B cell (primary cell): Measurements from ENCODE around the gene SMIM20. TPM values are rescaled to one million over a fixed set of nuclear protein-coding genes. Genes with fewer than 3 reads are reported as not detected.

Experiments
- ATAC-seq: fragments of 200-7000 bp; cut with Tn5 transposase; one replicate; pipeline ENCODE4 v1.10.0; 2021; ENCODE audit warnings: low read depth, mild to moderate bottlenecking, moderate number of reproducible peaks, moderate library complexity
- CTCF ChIA-PET: fragments of 350-600 bp; sonication (Branson Sonifier 250); formaldehyde crosslinking; loops from one replicate; lab custom pipeline; 2021; ENCODE audit warnings: antibody characterized with exemption, inconsistent platforms; lab: Charles Lee
- POLR2A ChIA-PET: fragments of 350-600 bp; sonication (Branson Sonifier 250); formaldehyde crosslinking; loops from one replicate; lab custom pipeline; 2021; ENCODE audit warnings: antibody characterized with exemption; lab: Charles Lee
- DNase-seq: peaks from one replicate; pipeline ENCODE4 v3.0.0; 2013
- H2AFZ ChIP-seq: 2 replicates; pipeline ENCODE4 v1.6.1; 2012; ENCODE audit warnings: mild to moderate bottlenecking, low read depth, low read length; ENCODE audit not compliant: insufficient read depth, poor library complexity, severe bottlenecking
- H3K27ac ChIP-seq, 2 donors: 1 replicate in 1 of 2; 2 replicates in 1 of 2; pipeline ENCODE4 v1.5.1; 2012 to 2013; ENCODE audit warnings: low read length in 2 of 2, mild to moderate bottlenecking in 2 of 2, moderate library complexity in 1 of 2
- H3K27me3 ChIP-seq, 4 experiments: fragments of 200-600 bp in 1 of 4; sonication (generic) in 1 of 4; replicated peaks in 1 of 4; 1 replicate in 2 of 4; 2 replicates in 2 of 4; pipeline versions ENCODE4 v1.6.1 to v1.7.0; 2013 to 2016; ENCODE audit warnings: low read length in 3 of 4, mild to moderate bottlenecking in 2 of 4, mixed read lengths in 1 of 4, moderate library complexity in 1 of 4; ENCODE audit not compliant: insufficient read depth in 4 of 4, control insufficient read depth in 3 of 4; ENCODE audit errors: control extremely low read depth in 1 of 4
- H3K36me3 ChIP-seq, 2 experiments: replicated peaks in 1 of 2; 1 replicate in 1 of 2; 2 replicates in 1 of 2; pipeline versions ENCODE4 v1.6.1 to v1.7.1; 2013; ENCODE audit warnings: low read length in 1 of 2; ENCODE audit not compliant: insufficient read depth in 2 of 2, control insufficient read depth in 1 of 2; ENCODE audit errors: control extremely low read depth in 1 of 2, extremely low read depth in 1 of 2
- H3K4me1 ChIP-seq, 2 donors: fragments of 200-600 bp in 1 of 2; sonication (generic) in 1 of 2; 1 replicate in 1 of 2; 2 replicates in 1 of 2; pipeline versions ENCODE4 v1.5.1 to v1.6.1; 2013 to 2017; ENCODE audit warnings: low read length in 2 of 2; ENCODE audit not compliant: control insufficient read depth in 2 of 2, insufficient read depth in 2 of 2
- H3K4me2 ChIP-seq: replicated peaks from 2 replicates; pipeline ENCODE3; 2012; ENCODE audit warnings: mild to moderate bottlenecking, low read depth, low read length; ENCODE audit not compliant: poor library complexity, severe bottlenecking
- H3K4me3 ChIP-seq, 5 experiments: fragments of 200-600 bp in 1 of 5; sonication (generic) in 1 of 5; 1 replicate in 3 of 5; 2 replicates in 2 of 5; pipeline versions ENCODE4 v1.5.1 to v1.7.0; 2011 to 2016; ENCODE audit warnings: low read length in 4 of 5, mild to moderate bottlenecking in 4 of 5, low read depth in 2 of 5, control low read depth in 1 of 5, moderate library complexity in 1 of 5; ENCODE audit not compliant: insufficient read depth in 1 of 5; ENCODE audit errors: control extremely low read depth in 1 of 5, extremely low read depth in 1 of 5
- H3K79me2 ChIP-seq: fragments of 200-600 bp; sonication (generic); one replicate; pipeline ENCODE4 v1.6.0; 2016; ENCODE audit warnings: low read length; ENCODE audit not compliant: control insufficient read depth, insufficient read depth
- H3K9ac ChIP-seq: fragments of 200-600 bp; sonication (generic); 2 replicates; pipeline ENCODE4 v1.6.1; 2017; ENCODE audit warnings: mild to moderate bottlenecking, low read length, moderate library complexity
- H3K9me3 ChIP-seq, 3 donors: one replicate each; pipeline versions ENCODE4 v1.6.1 to v1.7.1; 2013; ENCODE audit warnings: low read length in 2 of 3; ENCODE audit not compliant: control insufficient read depth in 2 of 3, insufficient read depth in 1 of 3; ENCODE audit errors: control extremely low read depth in 1 of 3
- H4K20me1 ChIP-seq: 2 replicates; pipeline ENCODE4 v1.6.0; 2012; ENCODE audit warnings: mild to moderate bottlenecking, low read length; ENCODE audit not compliant: insufficient read depth, control insufficient read depth, poor library complexity, severe bottlenecking
- H3K27ac Mint-ChIP-seq: one replicate; pipeline ENCODE4 v1.8.0; 2021; ENCODE audit warnings: mixed read lengths
- H3K27me3 Mint-ChIP-seq: one replicate; pipeline ENCODE4 v1.8.0; 2021; ENCODE audit warnings: mixed read lengths
- H3K4me1 Mint-ChIP-seq: one replicate; pipeline ENCODE4 v1.8.0; 2021; ENCODE audit warnings: mixed read lengths
- H3K4me3 Mint-ChIP-seq: one replicate; pipeline ENCODE4 v1.8.0; 2021; ENCODE audit warnings: mixed read lengths
- H3K9me3 Mint-ChIP-seq: one replicate; pipeline ENCODE4 v1.8.0; 2022; ENCODE audit warnings: mixed read lengths; ENCODE audit not compliant: insufficient read depth
- EZH2 ChIP-seq: IDR thresholded peaks from 2 replicates; pipeline ENCODE4 v1.6.1; 2012; ENCODE audit warnings: borderline replicate concordance, low read depth, mild to moderate bottlenecking, moderate library complexity, low read length; ENCODE audit not compliant: insufficient read depth, poor library complexity, severe bottlenecking
- WGBS: methylation state at CpG from one replicate; pipeline ENCODE4 v1.1.5; 2013; ENCODE audit warnings: missing lambda C conversion rate; ENCODE audit not compliant: insufficient coverage; 5-methylcytosine and 5-hydroxymethylcytosine counted together
- intact Hi-C: fragments of 100-400 bp; cut with micrococcal nuclease; formaldehyde crosslinking; loops from one replicate; pipeline ENCODE4 v1.10.0; 2022
- polyA plus RNA-seq: library from polyadenylated mRNA; depleted of rRNA; stranded (reverse); fragments of >200 nt; gene quantifications from 2 replicates; pipeline ENCODE4 v1.2.3, GENCODE V29; 2012
- total RNA-seq, 2 donors: library from RNA; stranded (reverse); fragments of 120-200 nt in 1 of 2; gene quantifications; 1 replicate in 1 of 2; 2 replicates in 1 of 2; pipeline versions ENCODE4 v1.2.3 to v1.2.4, GENCODE V29; 2013 to 2022
- TF ChIP-seq, protein P1 (sequence below): fragments of 200-600 bp; IDR thresholded peaks from one replicate; pipeline ENCODE4 v1.8.0; 2022; ENCODE audit warnings: antibody characterized with exemption, mild to moderate bottlenecking

Gene SMIM20
- total and polyA plus RNA-seq, 2 donors (not counting 1 experiment from before 2014, with no cell fraction given) = 12.6 to 20.2 TPM

DNA sequence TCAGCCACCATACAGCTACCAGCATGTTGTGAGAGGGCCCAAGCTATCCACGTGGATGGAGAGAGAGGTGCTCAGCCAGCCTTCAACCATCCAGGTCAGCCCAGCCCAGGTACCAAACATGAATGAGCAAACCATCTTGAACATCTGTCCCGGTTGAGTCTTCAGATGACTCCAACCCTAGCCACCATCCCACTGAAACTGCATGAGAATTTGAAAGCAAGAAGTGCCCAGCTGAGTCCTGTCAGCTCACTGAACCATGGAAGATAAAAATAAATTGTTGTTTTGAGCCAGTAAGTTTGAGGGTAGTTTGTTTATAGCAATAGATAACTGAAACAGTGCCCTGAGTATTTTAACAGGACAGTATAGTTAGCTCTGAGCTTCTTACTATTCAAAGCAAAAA lies 43.9 kb upstream of the SMIM20 start:
- DNase-seq (no peak), ATAC-seq (no peak)
- H3K4me1 Mint-ChIP-seq = peaks cover 94% of the 10 kb centered on the region
- ChIA-PET CTCF (interaction anchor here (0.9 to 2.7 kb wide), 6 partner anchors 10 to 455 kb away, joined by 3 to 8 read pairs (median 5); no protein-coding TSS in a partner anchor), POLR2A (interaction anchor here (0.8 to 1.3 kb wide), 2 partner anchors 8 to 43 kb away, joined by 3 to 4 read pairs; no protein-coding TSS in a partner anchor)
- no peaks in the 10 kb centered on the region for H3K27me3 Mint-ChIP-seq
- Histone ChIP-seq H3K9me3 (peaks cover 0 to 13% (median 10%) of the 10 kb centered on the region in 3 donors), H3K36me3 (no peaks in the 10 kb centered on the region), H3K4me2 (peak overlapping the region; percentile 51), H3K79me2 (peaks cover 40% of the 10 kb centered on the region), H3K27ac (peak overlapping the region; percentile 93 to 94), H3K4me3 (peak overlapping the region in 1 of 5 experiments; percentile 42), H3K4me1 (peaks cover 97 to 100% of the 10 kb centered on the region in 2 donors), H3K9ac (peak overlapping the region; percentile 7), H2AFZ (peak overlapping the region; percentile 5), H3K27me3 (no peaks in the 10 kb centered on the region), H4K20me1 (no peaks in the 10 kb centered on the region)
- no peak for TF ChIP-seq EZH2
- TF ChIP-seq, protein P1, sequence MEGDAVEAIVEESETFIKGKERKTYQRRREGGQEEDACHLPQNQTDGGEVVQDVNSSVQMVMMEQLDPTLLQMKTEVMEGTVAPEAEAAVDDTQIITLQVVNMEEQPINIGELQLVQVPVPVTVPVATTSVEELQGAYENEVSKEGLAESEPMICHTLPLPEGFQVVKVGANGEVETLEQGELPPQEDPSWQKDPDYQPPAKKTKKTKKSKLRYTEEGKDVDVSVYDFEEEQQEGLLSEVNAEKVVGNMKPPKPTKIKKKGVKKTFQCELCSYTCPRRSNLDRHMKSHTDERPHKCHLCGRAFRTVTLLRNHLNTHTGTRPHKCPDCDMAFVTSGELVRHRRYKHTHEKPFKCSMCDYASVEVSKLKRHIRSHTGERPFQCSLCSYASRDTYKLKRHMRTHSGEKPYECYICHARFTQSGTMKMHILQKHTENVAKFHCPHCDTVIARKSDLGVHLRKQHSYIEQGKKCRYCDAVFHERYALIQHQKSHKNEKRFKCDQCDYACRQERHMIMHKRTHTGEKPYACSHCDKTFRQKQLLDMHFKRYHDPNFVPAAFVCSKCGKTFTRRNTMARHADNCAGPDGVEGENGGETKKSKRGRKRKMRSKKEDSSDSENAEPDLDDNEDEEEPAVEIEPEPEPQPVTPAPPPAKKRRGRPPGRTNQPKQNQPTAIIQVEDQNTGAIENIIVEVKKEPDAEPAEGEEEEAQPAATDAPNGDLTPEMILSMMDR = no peak
- peak overlapping the region; percentile 91 for H3K27ac Mint-ChIP-seq
- no peaks in the 10 kb centered on the region for H3K9me3 Mint-ChIP-seq
- peak overlapping the region; percentile 38 for H3K4me3 Mint-ChIP-seq
- intact Hi-C loops = loop anchor here (5.0 kb wide), 1 partner anchor 1283 kb away; no protein-coding TSS in a partner anchor
- no CpG with 5 or more reads among the region's 2 CpGs for WGBS

DNA sequence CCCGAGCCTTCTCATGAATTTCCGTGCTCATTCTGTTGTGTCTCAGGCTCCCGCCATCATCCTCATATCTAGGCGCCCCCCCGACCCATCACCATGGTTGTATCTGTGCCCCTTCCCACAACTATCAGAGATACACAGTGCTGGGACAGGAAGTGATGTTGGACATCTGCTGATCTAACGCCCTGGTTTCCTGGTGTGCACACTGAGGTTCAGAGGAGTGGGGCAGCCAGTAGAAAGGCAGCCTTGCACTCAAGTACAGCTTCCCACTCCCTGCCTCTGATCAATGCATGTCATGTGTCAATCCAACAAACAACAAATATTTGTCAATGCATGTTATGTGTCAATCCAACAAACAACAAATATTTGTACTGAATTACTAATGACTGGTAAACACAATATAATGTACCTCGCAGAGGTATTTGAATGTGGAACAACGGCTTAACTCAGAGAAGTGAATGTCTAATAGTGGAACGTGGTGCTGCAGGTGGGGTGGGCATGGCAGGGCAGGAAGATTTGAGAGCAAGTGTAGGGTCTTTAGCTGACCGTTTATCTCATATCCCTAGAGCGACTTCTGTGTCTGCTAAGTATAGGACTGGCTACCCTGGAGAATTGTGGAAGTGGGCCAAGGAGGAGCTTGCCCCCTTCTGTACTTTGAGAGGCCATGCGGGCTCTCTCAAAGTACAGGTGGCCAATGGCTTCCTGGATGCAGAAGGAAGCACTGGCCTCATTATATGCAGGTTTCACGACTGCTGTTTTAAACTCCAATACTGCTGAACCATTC lies 41.0 kb upstream of the SMIM20 start:
- intact Hi-C loops = loop anchor here (5.0 kb wide), 1 partner anchor 1286 kb away; no protein-coding TSS in a partner anchor
- H3K27me3 Mint-ChIP-seq = no peaks in the 10 kb centered on the region
- peak overlapping the region; percentile 93 to 94 for H3K27ac ChIP-seq
- 78% methylated on average over 9 of the region's 13 CpGs for WGBS
- TF ChIP-seq EZH2 = no peak
- TF ChIP-seq, protein P1 = no peak
- peak overlapping the region; percentile 16 for H3K9ac ChIP-seq
- H4K20me1 ChIP-seq = no peaks in the 10 kb centered on the region
- H3K27ac Mint-ChIP-seq = peak overlapping the region; percentile 91
- DNase-seq (peak; percentile 29), ATAC-seq (no peak)
- H3K4me1 Mint-ChIP-seq = peaks cover 90% of the 10 kb centered on the region
- no peaks in the 10 kb centered on the region for H3K9me3 Mint-ChIP-seq
- H2AFZ ChIP-seq = no peak overlapping the region
- H3K36me3 ChIP-seq = no peaks in the 10 kb centered on the region
- H3K4me2 ChIP-seq = peak overlapping the region; percentile 60
- no peaks in the 10 kb centered on the region for H3K27me3 ChIP-seq
- CTCF ChIA-PET = interaction anchor here (0.9 to 1.1 kb wide), 2 partner anchors 9 to 32 kb away, joined by 3 to 4 read pairs; no protein-coding TSS in a partner anchor
- peaks cover 35% of the 10 kb centered on the region for H3K79me2 ChIP-seq
- H3K9me3 ChIP-seq = peaks cover 0 to 13% (median 10%) of the 10 kb centered on the region in 3 donors
- H3K4me1 ChIP-seq = peaks cover 96 to 99% of the 10 kb centered on the region in 2 donors
- peak overlapping the region in 1 of 5 experiments; percentile 5 for H3K4me3 ChIP-seq
- POLR2A ChIA-PET = interaction anchor here (1.2 kb wide), 1 partner anchor 40 kb away, joined by 5 read pairs; no protein-coding TSS in a partner anchor
- peak overlapping the region; percentile 52 for H3K4me3 Mint-ChIP-seq
